HepG2 (cell line): Measurements from ENCODE around the gene PTPN2.

Experiments
- BORCS8-MEF2B ChIP-seq: sonication (generic); formaldehyde crosslinking; IDR thresholded peaks from 2 replicates; pipeline ENCODE4 v1.8.0; 2022; ENCODE audit warnings: mild to moderate bottlenecking, missing genetic modification reagents
- DBP ChIP-seq: sonication (generic); formaldehyde crosslinking; IDR thresholded peaks from 2 replicates; pipeline ENCODE4 v1.4.0; 2020; ENCODE audit warnings: missing genetic modification reagents; ENCODE audit errors: not compliant biosample characterization
- FOXC1 ChIP-seq: sonication (generic); formaldehyde crosslinking; IDR thresholded peaks from 2 replicates; pipeline ENCODE4 v1.8.0; 2022; ENCODE audit warnings: mild to moderate bottlenecking, missing genetic modification reagents, borderline replicate concordance
- FOXJ3 ChIP-seq: sonication (generic); formaldehyde crosslinking; IDR thresholded peaks from 2 replicates; pipeline ENCODE4 v1.4.0; 2020; ENCODE audit warnings: missing genetic modification reagents, mild to moderate bottlenecking, borderline replicate concordance
- HDAC6 ChIP-seq: fragments of 200-600 bp; sonication (generic); IDR thresholded peaks from 2 replicates; pipeline ENCODE4 v1.7.0; 2017; ENCODE audit warnings: mild to moderate bottlenecking, antibody characterized with exemption, low read length, low read depth
- HOXA7 ChIP-seq: sonication (generic); formaldehyde crosslinking; IDR thresholded peaks from 2 replicates; pipeline ENCODE4 v1.8.1; 2022; ENCODE audit warnings: mild to moderate bottlenecking, missing genetic modification reagents, moderate library complexity
- KMT2B ChIP-seq: IDR thresholded peaks from 2 replicates; pipeline ENCODE4 v1.6.1; 2016; ENCODE audit warnings: missing genetic modification reagents, missing compliant biosample characterization
- MLX ChIP-seq: IDR thresholded peaks from 2 replicates; pipeline ENCODE4 v1.6.1; 2016
- POLR2A ChIP-seq, 2 experiments: IDR thresholded peaks; 2 replicates each; pipeline ENCODE4 v1.6.1; 2011; ENCODE audit warnings: low read depth in 2 of 2, low read length in 2 of 2, mild to moderate bottlenecking in 1 of 2, moderate library complexity in 1 of 2; ENCODE audit not compliant: insufficient read depth in 1 of 2
- PRDM10 ChIP-seq: sonication (generic); formaldehyde crosslinking; IDR thresholded peaks from 2 replicates; pipeline ENCODE4 v1.4.0; 2020; ENCODE audit warnings: low read depth, missing genetic modification reagents
- ZBTB7A ChIP-seq: sonication (generic); formaldehyde crosslinking; IDR thresholded peaks from 2 replicates; pipeline ENCODE4 v1.8.0; 2022; ENCODE audit warnings: mild to moderate bottlenecking, missing genetic modification reagents
- ZNF136 ChIP-seq: sonication (generic); formaldehyde crosslinking; IDR thresholded peaks from 2 replicates; pipeline ENCODE4 v1.8.1; 2022; ENCODE audit warnings: low read depth, mild to moderate bottlenecking, moderate library complexity, missing genetic modification reagents
- ZNF274 ChIP-seq: sonication (generic); formaldehyde crosslinking; IDR thresholded peaks from 2 replicates; pipeline ENCODE4 v1.5.1; 2020; ENCODE audit warnings: mild to moderate bottlenecking, missing genetic modification reagents
- ZNF704 ChIP-seq: sonication (generic); formaldehyde crosslinking; IDR thresholded peaks from 2 replicates; pipeline ENCODE4 v1.8.1; 2023; ENCODE audit warnings: mild to moderate bottlenecking, inconsistent platforms, moderate library complexity, missing genetic modification reagents, borderline replicate concordance

- TF ChIP-seq ZNF704 (no peak), KMT2B (CRISPR knock-in tag) (no peak), HOXA7 (CRISPR knock-in tag) (no peak), FOXC1 (CRISPR knock-in tag) (no peak), POLR2A (IDR thresholded peaks at IDR 0.05; ENCODE audit: insufficient read depth in 1 of 2, low read depth in 2 of 2, low read length in 2 of 2) (no peak), DBP (no peak), HDAC6 (no peak), ZNF274 (CRISPR knock-in tag) (no peak), ZNF136 (CRISPR knock-in tag) (no peak), FOXJ3 (CRISPR knock-in tag) (no peak), BORCS8-MEF2B (CRISPR knock-in tag) (no peak), MLX (CRISPR knock-in tag) (no peak), PRDM10 (no peak), ZBTB7A (CRISPR knock-in tag) (no peak)
Observed at GRCh38 chr18:12803069-12803936, 80.7 kb downstream of the PTPN2 start.
